BJ (cell line): Measurements from ENCODE around the gene ZNF804B. TPM values are rescaled to one million over a fixed set of nuclear protein-coding genes. Genes with fewer than 3 reads are reported as not detected.

ENCODE experiments used
- CTCF ChIA-PET: fragments of 350-600 bp; formaldehyde crosslinking; extraction: SDS; loops from one replicate; lab custom pipeline; 2021; ENCODE audit warnings: antibody characterized with exemption, inconsistent platforms; lab: Yijun Ruan, JAX
- POLR2A ChIA-PET: fragments of 300-600 bp; sonication (Branson Sonifier 250); formaldehyde crosslinking; extraction: SDS; loops from one replicate; lab custom pipeline; 2021; ENCODE audit warnings: antibody characterized with exemption; lab: Charles Lee
- DNase-seq: peaks from one replicate; pipeline ENCODE4 v3.0.0-alpha.2; 2011; ENCODE audit warnings: low read depth
- H3K27me3 ChIP-seq: 2 replicates; pipeline ENCODE4 v1.6.0; 2011; ENCODE audit warnings: low read length; ENCODE audit not compliant: control insufficient read depth, insufficient read depth
- H3K36me3 ChIP-seq: 2 replicates; pipeline ENCODE4 v1.5.1; 2011; ENCODE audit warnings: low read length; ENCODE audit not compliant: control insufficient read depth, insufficient read depth
- H3K4me3 ChIP-seq: 2 replicates; pipeline ENCODE4 v1.5.1; 2011; ENCODE audit warnings: low read depth, mild to moderate bottlenecking, control low read depth, low read length
- CTCF ChIP-seq: IDR thresholded peaks from 2 replicates; pipeline ENCODE4 v1.5.1; 2011; ENCODE audit warnings: low read depth, mild to moderate bottlenecking, control low read depth, inconsistent platforms, low read length, moderate library complexity; ENCODE audit not compliant: insufficient read depth
- polyA plus RNA-seq: library from polyadenylated mRNA; depleted of rRNA; stranded (reverse); fragments of >200 nt; gene quantifications from 2 replicates; pipeline ENCODE4 v1.2.3, GENCODE V29; 2011

Gene ZNF804B
- polyA plus RNA-seq, 1 experiment, result not detected

- POLR2A ChIA-PET, result no interaction called here
- no peaks in the 10 kb centered on the region for H3K36me3 ChIP-seq
- no peak for TF ChIP-seq CTCF
- H3K4me3 ChIP-seq, result no peak overlapping the region
- CTCF ChIA-PET, result no interaction called here
- DNase-seq, result no peak
- H3K27me3 ChIP-seq, result no peaks in the 10 kb centered on the region
Observed at GRCh38 chr7:88772776-88773175, 13.3 kb downstream of the ZNF804B start.

GRCh38 chr7:88775838-88776237 lies 16.3 kb downstream of the ZNF804B start:
- no peak for DNase-seq
- CTCF ChIA-PET, result interaction anchor here (1.2 kb wide), 1 partner anchor 9 kb away, joined by 3 read pairs; no protein-coding TSS in a partner anchor
- Histone ChIP-seq H3K27me3 (no peaks in the 10 kb centered on the region), H3K36me3 (no peaks in the 10 kb centered on the region), H3K4me3 (no peak overlapping the region)
- POLR2A ChIA-PET, result no interaction called here
- no peak for TF ChIP-seq CTCF

- Histone ChIP-seq H3K36me3 (no peaks in the 10 kb centered on the region), H3K4me3 (no peak overlapping the region), H3K27me3 (no peaks in the 10 kb centered on the region)
- TF ChIP-seq CTCF, result no peak
- POLR2A ChIA-PET, result no interaction called here
- DNase-seq, result no peak
- CTCF ChIA-PET, result no interaction called here
Observed at GRCh38 chr7:88787777-88788176, 28.3 kb downstream of the ZNF804B start.

GRCh38 chr7:88789480-88790064 lies 30.1 kb downstream of the ZNF804B start:
- ChIA-PET POLR2A (no interaction called here), CTCF (no interaction called here)
- Histone ChIP-seq H3K4me3 (no peak overlapping the region), H3K27me3 (no peaks in the 10 kb centered on the region), H3K36me3 (no peaks in the 10 kb centered on the region)
- TF ChIP-seq CTCF, result peak; percentile 39
- no peak for DNase-seq

GRCh38 chr7:88791891-88792290 lies 32.4 kb downstream of the ZNF804B start:
- no peaks in the 10 kb centered on the region for H3K27me3 ChIP-seq
- DNase-seq, result no peak
- POLR2A ChIA-PET, result no interaction called here
- no peak overlapping the region for H3K4me3 ChIP-seq
- TF ChIP-seq CTCF, result no peak
- CTCF ChIA-PET, result interaction anchor here (2.2 kb wide), 1 partner anchor 1636 kb away, joined by 7 read pairs; no protein-coding TSS in a partner anchor
- H3K36me3 ChIP-seq, result no peaks in the 10 kb centered on the region
